ENCODE measurements around the gene RAD9A. TPM values are rescaled to one million over a fixed set of nuclear protein-coding genes. Genes with fewer than 3 reads are reported as not detected.

RAD9A gene
- total RNA-seq, 1 experiment from 2014 or later: 26.9 TPM

DNA sequence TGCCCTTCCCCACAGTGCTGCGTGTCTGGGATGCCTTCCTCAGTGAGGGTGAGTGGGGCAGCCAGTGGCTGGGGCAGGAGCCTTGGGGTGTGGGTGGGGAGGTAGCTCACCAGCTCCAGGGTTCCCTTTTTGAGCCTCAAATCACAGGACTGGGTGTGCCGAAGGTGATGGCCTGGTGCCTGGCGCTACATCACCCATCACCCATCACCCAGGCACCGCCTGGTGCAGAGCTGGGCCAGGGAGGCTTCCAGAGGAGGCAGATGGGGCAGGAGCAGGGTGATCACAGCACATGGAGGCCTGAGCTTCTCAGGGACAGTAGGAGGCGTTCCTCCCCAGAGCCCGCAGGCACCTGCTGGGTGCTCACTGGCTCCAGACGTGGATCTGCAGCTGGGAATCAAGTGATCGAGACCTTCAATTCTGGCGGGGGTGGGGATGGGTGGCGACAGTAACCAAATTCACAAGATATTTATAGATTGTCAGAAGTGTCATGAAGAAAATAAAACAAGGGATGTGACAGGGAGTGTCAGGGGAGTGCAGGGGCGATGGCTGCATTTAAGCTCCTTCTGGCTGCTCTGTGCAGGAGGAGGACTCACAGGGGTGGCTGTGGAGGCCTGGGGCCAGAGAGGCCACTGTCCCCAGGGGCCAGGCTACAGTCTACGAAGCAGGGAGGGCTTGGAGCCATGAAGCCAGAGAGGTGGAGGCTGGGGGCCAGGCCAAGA, 15.3 kb downstream of the RAD9A start:
- Mint-ChIP-seq H3K27ac (ENCODE audit: unreplicated experiment) (no peak overlapping the region), H3K4me3 (ENCODE audit: low read depth, unreplicated experiment) (no peak overlapping the region), H3K36me3 (ENCODE audit: insufficient read depth, unreplicated experiment) (peaks cover 10% of the 10 kb centered on the region), H3K4me1 (ENCODE audit: low read depth, unreplicated experiment) (no peaks in the 10 kb centered on the region), H3K27me3 (ENCODE audit: unreplicated experiment) (peaks cover 20% of the 10 kb centered on the region), H3K9me3 (ENCODE audit: low read depth, unreplicated experiment) (no peaks in the 10 kb centered on the region)
- no peak for DNase-seq
- CTCF ChIA-PET: no interaction called here
- TF ChIP-seq, protein P1, sequence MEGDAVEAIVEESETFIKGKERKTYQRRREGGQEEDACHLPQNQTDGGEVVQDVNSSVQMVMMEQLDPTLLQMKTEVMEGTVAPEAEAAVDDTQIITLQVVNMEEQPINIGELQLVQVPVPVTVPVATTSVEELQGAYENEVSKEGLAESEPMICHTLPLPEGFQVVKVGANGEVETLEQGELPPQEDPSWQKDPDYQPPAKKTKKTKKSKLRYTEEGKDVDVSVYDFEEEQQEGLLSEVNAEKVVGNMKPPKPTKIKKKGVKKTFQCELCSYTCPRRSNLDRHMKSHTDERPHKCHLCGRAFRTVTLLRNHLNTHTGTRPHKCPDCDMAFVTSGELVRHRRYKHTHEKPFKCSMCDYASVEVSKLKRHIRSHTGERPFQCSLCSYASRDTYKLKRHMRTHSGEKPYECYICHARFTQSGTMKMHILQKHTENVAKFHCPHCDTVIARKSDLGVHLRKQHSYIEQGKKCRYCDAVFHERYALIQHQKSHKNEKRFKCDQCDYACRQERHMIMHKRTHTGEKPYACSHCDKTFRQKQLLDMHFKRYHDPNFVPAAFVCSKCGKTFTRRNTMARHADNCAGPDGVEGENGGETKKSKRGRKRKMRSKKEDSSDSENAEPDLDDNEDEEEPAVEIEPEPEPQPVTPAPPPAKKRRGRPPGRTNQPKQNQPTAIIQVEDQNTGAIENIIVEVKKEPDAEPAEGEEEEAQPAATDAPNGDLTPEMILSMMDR (IDR thresholded peaks at IDR 0.05; ENCODE audit: unreplicated experiment): no peak
- intact Hi-C loops (cut with micrococcal nuclease; ENCODE audit: unreplicated experiment): no loop called here
- no TSS peak for BruUV-seq (replicated peaks)

DNA sequence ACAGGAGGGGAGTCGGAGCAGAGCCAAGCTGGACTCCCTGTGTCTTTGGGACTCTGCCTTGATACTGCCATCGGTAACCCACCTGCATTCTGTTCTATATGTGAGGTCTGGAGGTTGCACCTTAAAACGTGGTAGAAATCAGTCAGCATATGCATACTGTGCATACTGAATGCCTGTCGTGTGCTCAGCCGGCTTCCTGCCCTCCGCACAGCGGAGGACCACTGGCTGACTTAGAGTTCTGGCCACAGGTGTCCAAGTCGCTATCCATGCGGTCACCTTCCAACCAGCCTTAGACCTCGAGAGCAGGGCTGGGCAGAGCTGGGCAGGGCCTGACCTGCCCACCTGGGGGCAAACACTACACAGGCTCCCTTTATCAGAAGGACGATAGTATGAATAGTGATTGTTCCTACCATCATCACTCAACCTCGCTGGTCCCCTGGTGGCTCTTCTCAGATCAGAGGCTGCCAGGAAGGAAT, 15.9 kb downstream of the RAD9A start:
- TF ChIP-seq, protein P1 (IDR thresholded peaks at IDR 0.05; ENCODE audit: unreplicated experiment): no peak
- Mint-ChIP-seq H3K27me3 (ENCODE audit: unreplicated experiment) (peaks cover 26% of the 10 kb centered on the region), H3K4me3 (ENCODE audit: low read depth, unreplicated experiment) (no peak overlapping the region), H3K27ac (ENCODE audit: unreplicated experiment) (no peak overlapping the region), H3K36me3 (ENCODE audit: insufficient read depth, unreplicated experiment) (peaks cover 10% of the 10 kb centered on the region), H3K9me3 (ENCODE audit: low read depth, unreplicated experiment) (no peaks in the 10 kb centered on the region), H3K4me1 (ENCODE audit: low read depth, unreplicated experiment) (no peaks in the 10 kb centered on the region)
- CTCF ChIA-PET: no interaction called here
- DNase-seq: no peak
- intact Hi-C loops (cut with micrococcal nuclease; ENCODE audit: unreplicated experiment): no loop called here
- no TSS peak for BruUV-seq (replicated peaks)

DNA sequence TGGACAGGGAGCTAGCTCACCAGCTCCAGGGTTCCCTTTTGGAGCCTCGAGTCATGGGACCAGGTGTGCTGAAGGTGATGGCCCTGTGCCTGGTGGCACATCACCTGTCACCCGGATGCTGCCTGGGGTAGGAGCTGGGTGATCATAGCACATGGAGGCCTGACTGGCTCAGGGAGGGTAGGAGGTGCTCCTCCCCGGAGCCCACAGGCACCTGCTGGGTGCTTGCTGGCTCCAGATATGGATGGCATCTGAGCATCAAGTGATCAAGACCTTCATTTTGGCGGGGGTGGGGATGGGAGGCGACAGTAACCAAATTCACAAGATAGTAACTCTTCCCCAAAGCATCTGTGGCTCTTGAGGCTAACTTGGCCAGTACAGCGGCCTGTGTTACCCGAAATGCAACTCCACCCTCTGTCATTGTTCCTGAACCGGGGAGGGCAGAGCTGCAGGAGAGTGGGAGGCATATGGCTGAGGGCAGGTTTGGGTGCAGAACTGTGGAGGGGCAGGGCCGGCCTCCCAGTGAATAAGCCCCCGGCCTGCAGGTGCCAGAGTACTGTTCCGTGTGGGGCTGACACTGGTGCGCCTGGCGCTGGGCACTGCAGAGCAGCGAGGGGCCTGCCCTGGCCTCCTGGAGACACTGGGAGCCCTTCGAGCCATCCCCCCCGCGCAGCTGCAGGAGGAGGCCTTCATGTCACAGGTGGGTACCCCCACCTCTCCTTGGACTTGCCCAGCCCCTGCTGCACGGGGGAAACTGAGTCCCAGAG, 16.8 kb downstream of the RAD9A start:
- TF ChIP-seq, protein P1 (IDR thresholded peaks at IDR 0.05; ENCODE audit: unreplicated experiment): no peak
- CTCF ChIA-PET: no interaction called here
- BruUV-seq (replicated peaks): no TSS peak
- H3K36me3 Mint-ChIP-seq (ENCODE audit: insufficient read depth, unreplicated experiment): peaks cover 10% of the 10 kb centered on the region
- DNase-seq: no peak
- no peaks in the 10 kb centered on the region for H3K4me1 Mint-ChIP-seq (ENCODE audit: low read depth, unreplicated experiment)
- intact Hi-C loops (cut with micrococcal nuclease; ENCODE audit: unreplicated experiment): no loop called here
- no peaks in the 10 kb centered on the region for H3K9me3 Mint-ChIP-seq (ENCODE audit: low read depth, unreplicated experiment)
- no peak overlapping the region for H3K4me3 Mint-ChIP-seq (ENCODE audit: low read depth, unreplicated experiment)
- no peak overlapping the region for H3K27ac Mint-ChIP-seq (ENCODE audit: unreplicated experiment)
- H3K27me3 Mint-ChIP-seq (ENCODE audit: unreplicated experiment): peaks cover 35% of the 10 kb centered on the region

DNA sequence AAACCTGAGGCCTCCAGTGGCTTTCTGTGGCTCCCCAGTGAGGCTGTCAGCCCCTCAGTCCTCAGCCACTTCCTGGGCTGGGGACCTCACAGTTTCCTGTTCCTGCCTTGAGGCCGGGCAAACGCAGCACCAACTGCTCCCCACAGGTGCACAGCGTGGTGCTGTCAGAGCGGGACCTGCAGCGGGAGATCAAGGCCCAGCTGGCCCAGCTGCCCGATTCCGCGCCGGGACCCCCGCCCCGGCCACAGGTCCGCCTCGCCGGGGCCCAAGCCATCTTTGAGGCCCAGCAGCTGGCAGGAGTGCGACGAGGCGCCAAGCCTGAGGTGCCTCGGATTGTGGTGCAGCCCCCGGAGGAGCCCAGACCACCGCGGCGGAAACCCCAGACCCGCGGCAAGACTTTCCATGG, 17.5 kb downstream of the RAD9A start:
- TF ChIP-seq, protein P1 (IDR thresholded peaks at IDR 0.05; ENCODE audit: unreplicated experiment): no peak
- Mint-ChIP-seq H3K4me1 (ENCODE audit: low read depth, unreplicated experiment) (no peaks in the 10 kb centered on the region), H3K4me3 (ENCODE audit: low read depth, unreplicated experiment) (no peak overlapping the region), H3K36me3 (ENCODE audit: insufficient read depth, unreplicated experiment) (peaks cover 6% of the 10 kb centered on the region), H3K9me3 (ENCODE audit: low read depth, unreplicated experiment) (no peaks in the 10 kb centered on the region), H3K27ac (ENCODE audit: unreplicated experiment) (no peak overlapping the region), H3K27me3 (ENCODE audit: unreplicated experiment) (peaks cover 39% of the 10 kb centered on the region)
- DNase-seq: no peak
- intact Hi-C loops (cut with micrococcal nuclease; ENCODE audit: unreplicated experiment): no loop called here
- BruUV-seq (replicated peaks): no TSS peak
- CTCF ChIA-PET: no interaction called here
